SIG-M5 (cell line): ENCODE measurements around the gene SCAF4.

Source experiments
- DNase-seq: peaks from one replicate; lab custom pipeline; 2025; lab: John Stamatoyannopoulos, UW

Gene SCAF4

GRCh38 chr21:31711326-31711725, 20.6 kb downstream of the SCAF4 start:
- DNase-seq, result no peak

GRCh38 chr21:31710586-31710985, 21.3 kb downstream of the SCAF4 start:
- no peak for DNase-seq

DNA sequence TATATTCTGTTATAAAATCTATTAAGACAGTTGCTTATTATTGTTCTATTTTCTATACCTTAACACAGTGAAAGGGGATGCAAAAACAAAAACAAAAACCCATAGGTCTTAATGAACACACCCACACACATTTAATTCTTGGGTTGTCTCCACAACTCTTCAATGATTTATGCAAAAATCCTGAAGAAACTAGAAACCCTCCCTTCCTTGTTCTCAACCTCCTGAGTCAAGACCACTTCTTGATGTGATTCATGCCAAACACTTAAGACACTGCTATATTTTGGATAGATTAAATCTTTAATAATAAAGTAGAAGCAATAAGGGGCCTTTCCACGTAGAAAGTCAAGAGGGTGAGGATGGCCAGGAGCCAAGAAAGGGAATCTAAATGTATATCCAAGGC, 23.4 kb downstream of the SCAF4 start:
- DNase-seq, result no peak

DNA sequence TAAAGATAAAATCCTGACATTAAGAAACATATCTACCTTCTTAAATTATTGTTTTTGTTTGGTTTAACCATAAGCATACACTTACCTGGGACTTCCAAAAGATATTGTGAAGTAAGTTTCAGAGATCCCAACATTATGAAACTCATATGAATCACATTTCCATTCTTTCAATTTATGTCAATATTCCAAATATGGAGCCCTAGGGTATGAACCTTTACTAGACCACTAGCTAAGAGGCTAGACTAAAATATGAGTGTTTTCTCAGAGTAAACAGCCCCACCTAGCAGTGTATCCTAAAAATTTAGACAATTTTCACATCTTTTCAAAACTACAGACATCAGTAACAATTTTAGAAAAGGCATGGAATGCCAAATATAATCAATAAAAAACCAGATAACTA, 24.4 kb downstream of the SCAF4 start:
- no peak for DNase-seq

GRCh38 chr21:31706562-31706961, 25.4 kb downstream of the SCAF4 start:
- no peak for DNase-seq

DNA sequence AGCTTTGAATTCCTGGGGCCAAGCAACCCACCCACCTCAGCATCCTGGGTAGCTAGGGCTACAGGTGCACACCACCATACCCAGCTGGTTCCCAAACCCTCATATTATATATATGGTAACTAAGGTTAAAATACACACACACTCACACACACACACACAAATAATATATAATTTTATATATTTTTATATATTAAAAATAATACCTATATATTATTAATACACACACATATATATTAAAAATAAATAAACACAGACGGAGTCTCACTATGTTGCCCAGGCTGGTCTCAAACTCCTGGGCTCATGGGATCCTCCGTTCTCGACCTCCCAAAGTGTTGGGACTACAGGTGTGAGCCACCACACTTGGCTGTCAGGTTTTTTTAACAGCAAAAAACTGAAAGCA, 31.9 kb downstream of the SCAF4 start:
- no peak for DNase-seq

GRCh38 chr21:31698461-31698860, 33.5 kb downstream of the SCAF4 start:
- no peak for DNase-seq

DNA sequence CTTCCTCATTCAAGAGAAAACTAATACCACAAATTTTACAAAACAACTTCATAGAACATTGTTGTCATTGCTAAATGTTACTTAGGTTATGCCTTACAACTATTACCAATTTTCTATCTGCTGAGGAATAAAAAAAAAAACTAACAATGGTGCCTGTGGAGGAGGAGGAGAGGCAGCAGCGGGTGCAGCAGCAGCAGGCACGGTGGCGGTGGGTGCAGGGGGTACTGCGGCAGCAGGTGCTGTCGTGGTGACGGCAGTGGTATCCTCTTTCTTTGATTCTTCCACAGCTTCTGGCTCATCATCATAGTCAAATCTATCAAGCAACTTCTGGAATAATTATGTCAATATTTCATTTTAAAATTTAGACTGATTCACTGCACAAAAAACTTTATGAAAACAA, 35.5 kb downstream of the SCAF4 start:
- DNase-seq, result no peak

- no peak for DNase-seq
Measured at GRCh38 chr21:31693222-31693621, 38.7 kb downstream of the SCAF4 start.

GRCh38 chr21:31688603-31689368, 43.1 kb downstream of the SCAF4 start:
- DNase-seq, result no peak

GRCh38 chr21:31687108-31687507, 44.8 kb downstream of the SCAF4 start:
- no peak for DNase-seq

DNA sequence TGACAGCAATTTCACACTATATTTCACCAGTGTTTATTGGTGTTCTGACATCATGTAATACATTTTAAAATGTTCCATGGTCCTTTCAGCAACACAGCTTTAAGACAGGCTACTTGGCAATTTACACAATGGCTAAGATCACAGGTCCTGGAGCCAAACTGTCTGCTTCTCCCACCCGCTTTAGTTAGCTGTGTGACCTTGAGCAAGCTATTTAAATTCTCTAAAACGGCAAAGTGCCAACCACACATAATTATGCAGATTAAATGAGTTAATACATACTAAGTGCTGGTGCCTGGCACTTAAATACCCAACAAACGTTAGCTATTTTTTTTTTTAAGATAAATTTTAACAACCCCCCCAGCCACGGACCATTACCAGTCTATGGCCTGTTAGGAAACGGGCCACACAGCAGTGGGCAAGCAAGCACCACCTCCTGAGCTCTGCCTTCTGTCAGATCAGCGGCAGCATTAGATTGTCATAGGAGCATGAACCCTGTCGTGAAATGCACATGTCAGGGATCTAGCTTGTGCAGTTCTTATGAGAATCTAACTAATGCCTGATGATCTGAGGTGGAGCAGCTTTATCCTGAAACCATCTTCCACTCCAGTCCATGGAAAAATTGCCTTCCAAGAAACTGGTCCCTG, 45.5 kb downstream of the SCAF4 start:
- DNase-seq, result no peak

- DNase-seq, result no peak
Measured at GRCh38 chr21:31684918-31685317, 47.0 kb downstream of the SCAF4 start.

GRCh38 chr21:31683029-31683428, 48.9 kb downstream of the SCAF4 start:
- no peak for DNase-seq

GRCh38 chr21:31682620-31683019, 49.3 kb downstream of the SCAF4 start:
- no peak for DNase-seq

- no peak for DNase-seq
Measured at GRCh38 chr21:31678478-31678877, 53.4 kb downstream of the SCAF4 start.

DNA sequence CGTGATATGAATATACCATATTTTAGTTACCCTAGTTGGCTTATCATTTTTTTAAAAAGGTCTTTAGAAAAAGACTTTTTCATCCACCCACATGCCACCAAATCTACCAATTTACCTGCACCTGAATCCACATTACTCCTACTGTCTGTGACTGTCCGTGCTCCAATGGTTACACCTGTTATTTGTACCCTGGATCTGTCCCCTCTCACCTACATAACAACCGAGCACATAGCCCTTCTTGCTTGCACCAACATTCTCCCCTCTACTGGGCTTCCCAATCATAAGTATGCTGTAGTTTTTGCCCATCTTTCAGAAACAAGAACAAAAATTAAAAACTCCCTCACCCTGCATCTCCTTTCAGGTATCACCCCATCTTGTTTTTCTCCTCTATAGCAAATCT, 54.9 kb downstream of the SCAF4 start:
- no peak for DNase-seq

DNA sequence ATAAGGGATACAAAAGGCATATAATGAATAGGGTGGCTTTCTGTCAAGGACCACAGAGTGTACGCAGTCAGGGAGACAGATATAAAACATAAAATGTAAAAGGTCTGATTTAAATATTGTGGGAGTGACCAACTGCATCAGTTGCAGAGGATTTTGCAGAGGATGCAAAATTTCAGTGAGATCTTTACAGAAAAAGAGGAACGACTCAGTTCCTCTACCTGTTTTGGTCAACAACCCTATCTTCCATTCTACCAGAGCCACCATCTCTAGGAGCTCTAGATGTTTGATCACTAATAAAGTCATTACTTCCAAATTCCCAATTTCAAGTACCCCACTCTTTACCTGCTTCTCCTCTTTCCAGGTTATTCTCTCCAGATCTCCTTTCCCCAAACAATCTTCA, 56.0 kb downstream of the SCAF4 start:
- DNase-seq, result no peak

DNA sequence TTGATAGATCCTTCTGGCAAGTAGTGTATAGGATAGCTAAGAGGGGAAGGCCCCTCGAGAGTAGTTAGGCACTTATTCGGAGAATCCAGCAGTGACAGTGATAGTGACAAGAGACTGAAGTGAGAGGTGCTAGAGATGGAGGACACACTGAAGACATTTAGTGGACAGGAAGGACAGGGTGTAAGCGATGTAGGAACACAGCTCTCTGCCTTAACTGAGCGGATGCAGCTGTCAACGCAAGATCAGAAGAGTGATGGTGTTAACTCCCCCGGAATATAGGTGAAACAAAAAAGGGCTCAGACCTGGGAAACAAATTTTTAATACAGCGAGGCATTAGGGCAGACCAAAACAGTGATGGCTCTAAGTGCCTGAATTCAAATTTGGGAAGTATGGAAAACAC, 56.6 kb downstream of the SCAF4 start:
- DNase-seq, result no peak

GRCh38 chr21:31673321-31673912, 58.5 kb downstream of the SCAF4 start:
- no peak for DNase-seq

GRCh38 chr21:31671931-31672330, 60.0 kb downstream of the SCAF4 start:
- DNase-seq, result no peak

- DNase-seq, result no peak
Measured at GRCh38 chr21:31671146-31671716, 60.7 kb downstream of the SCAF4 start.

DNA sequence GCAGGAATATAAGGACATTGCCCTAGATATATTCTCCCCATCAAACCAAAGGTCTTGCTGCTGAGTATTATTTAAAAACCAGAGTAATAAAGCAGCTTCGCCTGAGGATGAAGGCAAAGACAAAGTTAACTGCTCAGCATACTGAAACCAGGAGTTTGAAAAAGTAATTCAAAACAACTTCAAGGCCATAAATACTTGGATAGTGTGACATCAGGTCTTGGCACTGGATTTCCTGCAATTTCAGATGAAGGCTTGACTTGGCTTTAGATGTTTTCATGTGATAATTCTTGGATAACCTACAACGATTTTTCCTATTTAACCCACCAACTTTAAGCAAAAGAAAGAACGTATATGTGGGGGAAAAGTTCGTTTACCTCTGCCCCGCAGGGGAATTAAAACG, 61.8 kb downstream of the SCAF4 start:
- no peak for DNase-seq
